ENCODE results near the gene ZBTB7C. TPM values are rescaled to one million over a fixed set of nuclear protein-coding genes. Genes with fewer than 3 reads are reported as not detected.

ZBTB7C gene
- total and polyA plus RNA-seq, 9 of the 15 experiments (the other 6 are each of a cell fraction or from before 2014, with no cell fraction given), result not detected

DNA sequence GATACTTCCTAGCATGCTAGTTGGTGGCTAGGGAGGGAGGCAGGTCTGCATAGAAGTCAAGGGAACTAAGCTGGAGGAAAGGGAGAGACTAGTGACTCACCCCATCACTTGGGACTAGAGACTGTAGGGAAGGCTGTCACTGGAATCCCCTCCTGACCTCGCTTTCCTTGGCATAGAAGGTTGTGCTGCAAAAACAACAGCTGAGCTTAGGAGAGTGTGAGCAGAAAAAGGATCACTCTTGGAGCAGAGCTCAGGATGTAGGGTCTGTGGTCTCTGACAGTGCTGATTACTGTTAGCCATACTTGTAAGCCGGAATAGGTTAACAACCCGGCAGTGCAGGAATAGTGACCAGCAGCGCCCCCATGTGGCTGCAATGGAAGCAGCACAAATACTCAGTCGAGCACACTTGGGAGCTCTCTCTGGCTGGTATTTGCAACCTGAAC lies 411.8 kb downstream of the ZBTB7C start (continued):
- TF ChIP-seq KAT8 (IDR thresholded peaks at IDR 0.05; ENCODE audit: low read depth) (no peak), TRIM28 (IDR thresholded peaks at IDR 0.05) (peak; percentile 50; the same call in 1 of the 2 replicates), CXXC5 (CRISPR knock-in tag; IDR thresholded peaks at IDR 0.05) (no peak), CTCF (IDR thresholded peaks at IDR 0.05 in 2 of 3, conservative IDR thresholded peaks at IDR 0.05 in 1 of 3; ENCODE audit: insufficient read depth in 2 of 3, low read depth in 1 of 3, low read length in 3 of 3) (peak; percentile 58 to 72 (median 68)), FOXA3 (CRISPR knock-in tag; conservative IDR thresholded peaks at IDR 0.05 in 1 of 2, IDR thresholded peaks at IDR 0.05 in 1 of 2) (no peak), RERE (CRISPR knock-in tag; IDR thresholded peaks at IDR 0.05; ENCODE audit: borderline replicate concordance) (no peak), SMC3 (conservative IDR thresholded peaks at IDR 0.05; ENCODE audit: insufficient read depth, low read depth, low read length) (0 out of 2 replicates have a peak, but pooled peaks have one; percentile 16), HBP1 (CRISPR knock-in tag; IDR thresholded peaks at IDR 0.05) (no peak), SREBF2 (CRISPR knock-in tag; IDR thresholded peaks at IDR 0.05) (no peak), ZFP36 (IDR thresholded peaks at IDR 0.05; ENCODE audit: low read depth, low read length, partially characterized antibody) (no peak), SNAPC5 (CRISPR knock-in tag; IDR thresholded peaks at IDR 0.05) (no peak), HIVEP1 (CRISPR knock-in tag; IDR thresholded peaks at IDR 0.05) (no peak), ELF1 (tag; IDR thresholded peaks at IDR 0.05) (no peak), ZNF668 (CRISPR knock-in tag; IDR thresholded peaks at IDR 0.05) (no peak), RAD21 (CRISPR knock-in tag; conservative IDR thresholded peaks at IDR 0.05 in 1 of 2, IDR thresholded peaks at IDR 0.05 in 1 of 2) (peak in 1 of 2 experiments; percentile 59; a peak in 2 of 4 replicates)
- TF ChIP-seq, protein P1, sequence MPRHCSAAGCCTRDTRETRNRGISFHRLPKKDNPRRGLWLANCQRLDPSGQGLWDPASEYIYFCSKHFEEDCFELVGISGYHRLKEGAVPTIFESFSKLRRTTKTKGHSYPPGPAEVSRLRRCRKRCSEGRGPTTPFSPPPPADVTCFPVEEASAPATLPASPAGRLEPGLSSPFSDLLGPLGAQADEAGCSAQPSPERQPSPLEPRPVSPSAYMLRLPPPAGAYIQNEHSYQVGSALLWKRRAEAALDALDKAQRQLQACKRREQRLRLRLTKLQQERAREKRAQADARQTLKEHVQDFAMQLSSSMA (CRISPR knock-in tag; IDR thresholded peaks at IDR 0.05), result no peak

All from K562 (cell line).